ENCODE data around the gene C1orf146.
"Not testable (repeated sequence)": the region's sequence is repeated elsewhere in the genome, so short reads cannot be mapped to it uniquely, and the experiment has no call there.

C1orf146 gene, protein sequence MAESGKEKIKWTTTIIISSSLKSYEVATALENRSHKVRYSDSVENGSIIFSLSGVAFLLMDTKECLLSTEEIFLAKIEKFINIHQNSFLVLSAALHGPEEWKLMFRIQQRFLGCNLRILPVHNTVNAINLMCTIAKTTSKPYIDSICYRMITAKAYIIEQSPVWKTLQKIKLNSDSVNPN

DNA sequence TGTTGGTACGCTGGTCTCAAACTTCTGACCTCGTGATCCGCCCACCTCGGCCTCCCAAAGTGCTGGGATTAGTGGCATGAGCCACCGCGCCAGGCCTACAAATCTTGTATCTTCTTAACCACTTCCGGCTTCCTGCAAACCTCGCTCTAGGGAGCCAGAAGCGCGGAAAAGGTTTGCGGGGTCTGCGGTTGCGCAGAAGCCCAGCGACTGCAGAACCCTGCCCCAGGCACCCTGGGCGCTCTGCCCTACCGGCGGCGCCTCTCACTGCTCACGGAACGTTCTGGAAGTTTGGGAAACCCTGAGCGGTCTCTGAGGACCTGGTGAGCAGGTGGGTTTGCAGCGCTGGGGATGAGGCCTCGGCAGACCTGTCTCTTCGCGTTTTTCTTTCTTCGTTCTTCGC is at the start of gene C1orf146:
Gene C1orf146 (plus strand): TSS at position 195 of the 400 bp plus-strand sequence. CDS start 13,506 bp downstream, outside the sequence.
- DNase-seq, result no peak

DNA sequence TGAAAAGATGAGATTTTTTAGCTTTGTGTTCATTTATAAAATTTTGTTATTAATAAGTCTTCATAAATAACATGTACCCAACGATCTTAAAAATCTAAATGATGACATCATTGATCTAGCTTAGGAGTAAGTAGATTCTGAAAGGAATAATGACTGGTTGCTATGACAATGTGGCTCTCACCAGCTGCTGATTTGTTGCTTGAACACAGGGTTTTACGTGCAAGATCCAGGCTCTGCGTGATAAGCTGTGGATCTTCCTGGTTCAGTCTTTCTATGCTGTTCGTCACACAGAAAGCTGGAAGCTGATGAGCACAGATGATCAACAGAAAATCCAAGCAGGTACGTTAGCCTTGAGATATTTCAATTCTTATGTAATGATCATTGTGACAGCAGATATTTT is 49.1 kb upstream of the C1orf146 start:
- DNase-seq, result no peak

DNA sequence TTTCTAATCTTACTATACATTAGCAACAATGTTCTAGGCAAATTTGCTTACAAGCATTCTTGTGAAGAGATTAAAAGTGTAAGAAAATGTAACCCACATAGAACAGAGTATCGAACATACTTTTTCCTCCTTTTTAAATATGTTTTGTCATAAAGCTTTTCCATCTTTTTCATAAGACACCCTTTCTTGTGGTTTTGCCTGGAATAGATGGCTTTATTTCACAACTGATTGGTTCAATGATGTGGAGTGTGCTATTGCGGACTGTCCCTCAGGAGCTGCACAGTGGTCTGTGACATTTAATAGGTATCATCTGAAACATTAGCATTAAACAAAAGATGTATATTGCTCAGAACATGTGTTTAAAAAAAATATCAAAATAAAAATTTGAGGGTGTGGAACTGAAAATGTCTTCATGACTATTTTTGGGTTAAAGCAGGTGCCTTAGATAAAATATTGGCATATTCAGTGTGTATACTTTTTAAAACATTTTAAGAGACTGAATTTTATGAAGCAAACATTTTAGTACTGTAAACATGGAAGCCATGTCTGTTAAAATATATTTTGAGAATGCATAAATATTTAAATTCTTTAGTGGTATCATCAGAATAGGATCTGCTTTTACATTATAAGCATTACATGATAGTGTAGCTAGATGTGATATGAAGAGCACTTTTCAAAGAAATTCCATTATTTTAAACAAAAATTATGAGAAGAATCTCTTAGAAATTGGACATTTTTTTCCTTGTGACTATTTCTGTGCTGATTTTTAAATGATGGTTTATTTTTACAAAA is 48.3 kb upstream of the C1orf146 start:
- DNase-seq, result no peak

DNA sequence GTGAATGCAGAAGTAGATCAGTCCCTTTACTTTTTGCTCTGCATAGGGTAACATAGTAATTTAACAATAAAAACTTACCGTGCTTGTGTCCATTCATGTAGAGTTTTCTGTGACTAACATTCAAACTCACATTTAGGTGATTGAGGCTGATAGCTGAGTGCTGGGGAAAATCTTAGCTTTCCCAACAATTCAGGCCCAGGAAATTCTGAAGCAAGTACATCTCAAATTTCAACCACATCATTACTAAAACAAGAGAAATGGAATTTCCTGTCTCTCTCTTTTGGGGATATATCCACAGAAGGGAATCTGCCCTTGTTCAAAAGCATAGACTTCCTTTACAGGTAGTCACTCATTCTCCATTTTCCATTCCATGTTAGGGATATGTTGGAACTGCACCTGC is 33.1 kb upstream of the C1orf146 start:
- no peak for DNase-seq

DNA sequence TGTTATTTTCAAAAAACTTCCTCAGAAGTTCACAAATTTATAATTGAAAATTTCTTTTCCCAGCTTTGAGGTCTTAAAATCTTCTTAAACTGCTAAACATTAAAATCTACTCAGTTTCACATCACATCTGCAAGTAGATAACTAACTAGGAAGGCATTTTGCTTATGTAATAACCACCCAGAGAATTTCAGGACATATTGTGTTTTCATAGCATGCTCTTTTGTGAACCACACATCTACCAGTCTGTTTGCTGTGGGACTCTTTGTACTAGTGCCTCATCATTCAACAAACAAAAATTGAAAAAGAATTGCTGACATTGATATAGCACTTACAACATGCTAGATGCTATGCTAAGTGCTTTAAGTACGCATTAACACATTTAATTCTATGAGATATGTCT is 31.6 kb upstream of the C1orf146 start:
- no peak for DNase-seq

DNA sequence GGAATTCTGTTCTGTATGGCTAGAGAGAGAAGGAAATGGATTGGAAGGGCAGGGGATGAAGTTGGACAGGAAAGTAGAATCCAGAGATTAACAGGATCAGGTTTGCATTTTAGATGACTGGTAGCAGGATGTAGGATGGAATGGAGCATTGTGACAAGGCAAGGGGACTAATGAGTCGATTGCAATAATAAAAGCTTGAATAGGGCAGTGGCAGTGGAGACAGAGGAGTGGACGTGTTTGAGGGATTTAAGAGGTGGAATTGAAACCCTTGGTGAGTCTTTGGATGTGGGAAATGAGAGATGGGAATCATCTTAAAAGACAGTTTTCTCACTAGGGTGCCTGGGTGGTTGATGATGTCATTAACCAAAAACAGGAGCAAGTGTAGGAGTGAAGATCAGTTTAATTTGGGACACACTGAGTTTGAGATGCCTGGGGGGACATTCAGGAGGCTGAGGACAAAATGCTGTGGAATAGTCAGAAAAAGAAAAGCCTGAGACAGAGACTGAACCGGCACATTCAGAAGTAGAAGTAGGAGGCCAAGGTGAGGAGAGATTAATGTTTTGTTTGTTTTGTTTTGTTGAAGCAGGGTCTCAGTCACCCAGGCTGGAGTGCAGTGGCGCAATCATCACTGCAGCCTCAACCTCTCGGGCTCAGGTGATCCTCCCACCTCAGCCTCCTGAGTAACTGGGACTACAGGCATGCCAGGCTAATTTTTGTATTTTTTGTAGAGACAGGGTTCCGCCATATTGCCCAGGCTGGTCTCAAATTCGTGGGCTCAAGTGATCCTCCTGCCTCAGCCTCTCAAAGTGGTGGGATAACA is 29.1 kb upstream of the C1orf146 start:
- no peak for DNase-seq

DNA sequence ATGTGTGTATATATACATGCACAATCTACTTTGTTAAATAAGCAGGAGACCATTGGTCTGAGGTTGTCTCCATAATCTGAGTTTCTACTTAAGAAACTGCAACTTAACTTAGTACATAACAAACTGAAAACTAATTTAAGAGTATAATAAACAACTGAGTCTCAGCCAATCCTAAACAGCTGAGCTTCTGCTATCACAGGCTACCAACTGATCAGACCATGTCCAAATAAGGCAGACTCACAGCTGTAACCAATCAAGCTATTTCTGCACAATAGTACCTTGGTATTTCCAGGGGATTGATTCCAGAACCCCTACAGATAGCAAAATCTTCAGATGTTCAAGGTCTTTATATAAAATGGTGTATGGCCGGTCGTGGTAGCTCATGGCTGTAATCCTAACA is 26.0 kb upstream of the C1orf146 start:
- DNase-seq, result no peak

DNA sequence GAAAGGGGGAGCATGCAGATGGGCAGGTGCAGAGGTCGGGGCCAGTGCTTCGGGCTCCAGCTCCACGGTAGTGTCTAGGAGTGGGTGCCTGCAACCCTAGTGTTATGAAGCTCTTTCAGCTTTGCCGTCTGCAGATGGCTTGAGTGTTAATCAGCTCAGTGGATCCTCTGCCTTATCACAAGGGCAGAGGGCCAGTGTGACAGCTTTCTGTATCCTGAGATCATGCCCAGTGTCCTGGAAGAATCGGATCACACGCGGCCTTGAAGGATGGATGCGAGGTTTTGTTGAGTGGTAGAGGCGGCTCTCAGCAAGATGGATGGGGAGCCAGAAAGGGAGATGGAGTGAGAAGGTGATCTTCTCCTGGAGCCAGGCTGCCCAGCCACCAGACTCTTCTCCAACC is 25.5 kb upstream of the C1orf146 start:
- DNase-seq, result no peak

DNA sequence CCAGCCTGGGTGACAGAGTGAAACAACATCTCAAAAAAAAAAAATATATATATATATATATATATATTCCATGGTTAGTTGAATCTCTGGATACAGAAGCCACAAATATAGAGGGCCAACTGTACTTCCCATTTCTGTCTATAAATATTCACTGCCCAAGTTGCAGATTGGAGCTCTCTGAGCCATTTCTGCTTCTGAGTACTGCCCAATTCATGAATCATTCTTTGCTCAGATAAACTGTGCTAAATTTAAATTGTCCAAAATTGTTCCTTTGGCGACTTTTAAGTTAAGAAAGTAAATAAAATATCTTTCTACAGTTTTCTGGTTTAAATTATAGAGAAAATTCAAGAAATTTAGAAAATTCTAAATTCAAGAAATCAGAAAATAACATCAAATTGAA is 23.2 kb upstream of the C1orf146 start:
- no peak for DNase-seq

DNA sequence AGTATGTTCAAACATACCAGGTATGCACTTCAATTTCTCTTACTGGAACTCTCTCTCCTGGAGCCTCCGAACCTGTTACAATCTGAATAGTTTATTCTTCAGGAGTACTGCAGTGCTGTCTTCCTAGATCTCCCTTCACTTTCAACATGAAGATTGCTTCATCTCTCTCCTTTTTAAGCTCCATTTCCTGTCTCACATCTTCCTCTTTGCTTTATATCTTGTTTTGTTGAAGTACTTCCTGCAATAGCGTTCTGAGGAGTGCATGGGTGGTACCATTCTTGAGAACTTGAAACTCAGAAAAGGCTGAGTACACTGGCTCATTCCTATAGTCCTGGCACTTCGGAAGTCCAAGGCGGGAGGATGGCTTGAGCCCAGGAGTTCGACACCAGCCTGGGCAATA is 15.7 kb upstream of the C1orf146 start:
- no peak for DNase-seq

DNA sequence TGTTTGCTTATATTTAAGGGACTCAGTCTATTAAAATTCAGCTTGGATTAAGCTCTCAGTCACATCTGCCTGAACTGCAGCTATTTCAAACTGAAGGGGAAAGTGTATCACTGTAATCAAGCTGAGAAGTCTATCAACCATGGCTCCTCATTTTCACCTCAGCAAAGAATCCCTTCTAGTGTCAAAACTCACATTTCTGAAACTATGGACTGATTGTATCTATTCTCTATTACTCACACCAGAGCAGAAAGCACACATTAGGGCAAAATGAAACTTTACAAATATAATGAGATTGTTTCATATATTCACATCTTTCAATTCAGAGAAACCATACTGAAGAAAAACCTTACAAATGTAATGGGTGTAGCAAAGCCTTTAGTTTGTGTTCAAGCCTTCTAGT is 14.6 kb upstream of the C1orf146 start:
- DNase-seq, result no peak

DNA sequence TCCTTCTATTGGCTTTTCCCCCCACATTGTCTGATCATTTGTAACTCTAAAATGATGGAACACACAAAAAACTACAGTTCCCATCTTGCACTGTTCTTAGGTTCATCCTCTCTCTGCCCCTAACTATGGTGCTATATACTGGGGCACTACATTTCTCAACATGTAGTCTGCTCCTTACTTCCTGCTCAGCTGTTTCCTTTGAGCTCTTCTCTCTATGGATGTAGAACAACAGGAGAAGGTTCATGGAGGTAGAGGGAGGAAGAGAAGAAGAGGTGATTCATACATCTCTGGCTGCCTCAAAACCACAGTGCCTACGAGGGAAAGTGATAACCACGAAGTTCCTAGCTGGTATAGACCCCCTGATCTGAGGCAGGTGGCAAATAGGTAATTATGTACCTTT is 7.0 kb upstream of the C1orf146 start:
- no peak for DNase-seq

DNA sequence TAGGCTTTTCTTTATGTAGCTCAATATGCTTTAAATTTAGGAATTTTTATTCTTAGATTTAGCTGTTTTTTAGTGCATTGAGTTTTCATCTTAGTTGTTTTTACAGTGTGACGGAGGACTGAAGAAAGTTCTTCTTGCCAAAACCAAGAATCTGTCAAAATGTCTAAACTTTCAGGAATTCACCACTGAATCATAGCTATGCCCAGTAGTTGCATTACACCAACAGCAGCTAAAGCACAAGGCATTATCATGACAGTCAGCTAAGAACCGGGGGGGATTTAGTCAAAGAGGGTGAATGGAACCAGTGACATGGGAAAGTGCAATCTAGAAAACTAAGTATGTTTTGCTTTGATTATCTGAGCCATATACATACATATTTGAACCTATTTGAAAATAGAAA is 6.5 kb upstream of the C1orf146 start:
- no peak for DNase-seq

DNA sequence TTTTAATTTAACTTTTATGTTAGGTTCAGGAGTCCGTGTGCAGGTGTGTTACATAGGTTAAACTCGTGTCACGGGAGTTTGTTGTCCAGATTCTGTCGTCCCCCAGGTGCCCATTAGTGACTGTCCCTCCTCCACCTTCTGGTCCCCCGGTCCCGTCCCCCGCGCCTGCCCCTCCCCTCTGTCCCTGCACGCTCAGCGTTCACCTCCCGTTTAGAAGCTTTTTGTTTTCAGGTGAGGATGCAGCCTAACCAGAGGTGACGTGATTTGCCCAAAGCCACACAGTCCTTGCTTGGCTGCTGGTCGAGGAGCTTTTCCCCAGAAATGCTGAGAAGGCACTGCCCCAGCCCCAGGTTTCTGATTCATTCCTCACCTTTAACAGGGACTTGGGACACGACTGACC is 844 bp downstream of the C1orf146 start:
- DNase-seq, result no peak

DNA sequence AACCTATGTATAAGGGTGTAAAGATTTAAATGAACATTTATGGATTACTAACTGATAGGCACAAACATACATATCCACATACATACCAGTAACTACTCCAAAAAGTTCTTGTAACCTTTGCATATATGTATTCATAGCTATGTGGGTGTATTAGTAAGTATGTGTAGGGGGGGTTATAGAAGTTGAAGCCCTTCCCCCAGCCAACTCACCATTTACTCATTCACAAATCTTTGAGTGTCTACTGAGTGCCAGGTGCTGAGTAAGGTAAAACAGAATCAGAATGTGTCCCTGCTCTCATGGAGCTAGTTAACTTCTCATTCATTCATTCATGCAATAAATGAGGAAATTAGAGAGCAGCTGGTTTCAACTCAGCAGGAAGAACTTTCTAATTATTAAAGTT is 1.3 kb downstream of the C1orf146 start:
- DNase-seq, result no peak

DNA sequence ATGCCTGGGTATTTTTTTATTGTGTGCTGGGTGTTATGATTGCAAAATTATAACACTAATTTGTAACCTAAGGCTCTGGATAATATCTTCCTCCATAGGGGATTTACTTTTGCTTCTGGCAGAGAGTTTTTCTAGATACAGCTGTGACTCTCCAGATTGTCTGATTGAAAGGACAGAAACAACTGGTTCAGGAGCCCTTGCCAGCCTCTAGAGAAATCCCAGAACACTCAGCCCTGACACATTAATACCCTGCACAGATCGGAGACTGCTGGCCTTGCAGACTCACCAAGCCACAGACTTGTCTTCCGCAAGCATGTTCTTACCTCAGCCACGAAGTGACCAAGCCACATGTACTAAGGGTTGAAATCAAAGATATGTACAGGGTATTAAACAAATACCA is 10.7 kb downstream of the C1orf146 start:
- DNase-seq, result no peak

DNA sequence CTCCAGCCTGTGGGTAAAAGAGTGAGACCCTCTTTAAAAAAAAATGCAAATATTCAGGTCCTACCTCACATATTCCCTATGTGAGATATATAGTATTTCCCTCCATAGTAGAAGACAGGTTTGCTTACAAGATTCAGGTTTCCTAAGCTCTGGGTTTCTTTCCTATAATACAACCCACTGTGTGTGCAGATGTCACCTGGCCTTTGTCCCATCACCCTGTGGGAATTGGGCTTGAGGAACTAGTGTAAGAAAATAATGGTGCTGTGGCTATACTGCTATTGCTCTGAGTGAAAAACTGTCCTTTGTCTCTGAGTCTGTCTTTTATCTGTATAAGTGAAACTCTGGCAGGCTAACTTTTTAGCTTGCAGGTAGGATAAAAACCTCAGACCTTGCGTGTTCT is 13.0 kb downstream of the C1orf146 start:
- DNase-seq, result no peak

DNA sequence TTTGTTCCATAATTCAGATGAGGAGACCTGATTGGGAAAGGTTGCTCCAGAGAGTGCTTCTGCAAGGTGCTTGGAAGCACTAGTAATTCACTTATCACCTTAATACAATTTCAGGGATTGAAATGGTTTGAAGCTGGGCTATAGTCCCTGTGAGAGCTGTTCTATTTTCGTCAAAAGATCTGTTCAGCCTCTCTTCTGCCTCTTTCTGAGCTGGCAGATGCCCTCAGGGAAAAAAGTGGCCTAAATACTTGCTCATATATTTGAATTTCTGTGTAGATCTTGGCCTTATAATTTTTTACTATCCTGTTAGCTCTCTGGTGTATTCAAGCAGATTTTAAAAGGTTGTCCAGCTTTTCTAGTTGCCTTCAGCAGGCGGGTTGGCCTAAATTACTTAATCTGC is 22.3 kb downstream of the C1orf146 start:
- DNase-seq, result no peak

DNA sequence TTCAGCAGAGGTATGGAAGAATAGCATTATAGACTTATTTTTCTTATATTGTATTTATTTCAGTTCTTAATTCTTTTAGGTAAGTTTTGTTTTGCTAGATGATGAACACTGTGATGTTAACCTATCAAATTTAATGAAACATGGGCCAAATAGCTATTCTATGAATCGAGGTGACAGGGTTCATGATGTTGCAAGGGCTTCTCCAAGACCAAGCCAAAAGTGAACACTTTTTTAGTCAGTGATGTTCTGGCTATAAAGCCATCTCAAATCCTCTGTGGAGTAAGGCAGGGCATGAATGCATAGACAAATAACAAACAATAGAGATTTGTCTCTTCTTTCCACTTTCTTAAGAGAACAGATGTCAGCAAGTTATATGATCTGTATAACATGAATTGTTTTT is 26.7 kb downstream of the C1orf146 start:
- no peak for DNase-seq

DNA sequence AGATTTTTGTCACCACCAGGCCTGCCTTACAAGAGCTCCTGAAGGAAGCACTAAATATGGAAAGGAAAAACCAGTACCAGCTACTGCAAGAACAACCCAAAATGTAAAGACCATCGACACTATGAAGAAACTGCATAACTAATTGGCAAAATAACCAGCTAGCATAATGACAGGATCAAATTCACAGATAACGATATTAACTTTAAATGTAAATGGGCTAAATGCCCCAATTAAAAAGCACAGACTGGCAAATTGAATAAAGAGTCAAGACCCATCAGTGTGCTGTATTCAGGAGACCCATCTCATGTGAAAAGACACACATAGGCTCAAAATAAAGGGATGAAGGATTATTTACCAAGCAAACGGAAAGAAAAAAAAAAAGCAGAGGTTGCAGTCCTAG is 37.0 kb downstream of the C1orf146 start:
- DNase-seq, result not testable (repeated sequence)

DNA sequence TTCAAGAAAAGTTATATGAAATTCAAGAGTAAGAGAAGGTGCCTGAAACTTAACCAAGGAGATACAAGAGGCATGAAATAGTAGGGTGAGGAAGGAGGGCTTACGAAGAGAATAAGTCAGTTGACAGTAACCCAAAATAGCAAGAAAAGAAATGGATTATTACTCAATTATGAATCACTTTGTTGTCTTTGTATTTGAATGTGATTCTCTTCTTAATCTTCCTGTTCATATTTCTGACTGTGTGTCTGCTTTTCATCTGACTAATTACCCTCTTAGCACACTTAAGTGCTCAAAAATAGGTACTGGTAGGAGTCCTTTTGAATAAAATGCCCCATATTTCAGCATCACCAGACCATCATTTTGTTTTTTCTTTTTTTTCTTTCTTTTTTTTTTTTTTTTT is 41.6 kb downstream of the C1orf146 start:
- no peak for DNase-seq

DNA sequence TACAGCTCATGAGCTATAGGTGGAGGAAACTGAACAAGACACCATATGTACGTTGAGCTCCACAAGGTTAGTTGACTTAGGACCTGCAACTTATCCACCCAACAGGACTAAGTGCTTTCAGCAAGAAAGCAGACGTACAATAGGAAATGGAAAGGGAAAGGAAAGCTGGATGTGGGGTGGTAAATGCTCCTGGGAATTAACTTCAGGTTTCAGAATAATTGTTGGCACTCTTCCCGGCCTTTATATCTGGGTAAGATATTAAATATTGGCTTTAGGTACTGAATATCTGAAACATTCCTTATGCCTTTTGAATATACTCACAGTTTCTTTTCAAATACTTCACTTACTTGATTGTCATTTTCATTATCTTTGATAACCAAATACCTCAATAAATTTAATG is 44.8 kb downstream of the C1orf146 start:
- DNase-seq, result no peak

DNA sequence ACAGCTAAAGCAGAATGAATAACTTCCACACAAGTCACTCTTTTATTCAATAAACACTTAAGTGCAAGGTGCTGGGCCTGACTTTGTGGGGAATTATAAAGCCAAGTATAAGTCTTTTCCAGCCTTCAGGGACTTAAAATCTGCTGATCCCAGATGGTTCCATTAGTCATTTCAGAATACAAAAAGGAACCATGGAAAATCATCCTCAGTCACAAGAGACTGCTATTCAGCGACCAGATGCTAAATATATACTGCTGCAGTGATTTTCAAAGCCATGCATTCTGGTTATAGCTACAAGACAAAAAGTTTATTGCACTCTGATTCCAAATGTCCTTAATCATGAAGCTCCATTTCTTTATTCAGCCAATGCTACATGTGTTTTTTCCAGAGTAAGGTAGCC is 55.3 kb downstream of the C1orf146 start:
- no peak for DNase-seq

DNA sequence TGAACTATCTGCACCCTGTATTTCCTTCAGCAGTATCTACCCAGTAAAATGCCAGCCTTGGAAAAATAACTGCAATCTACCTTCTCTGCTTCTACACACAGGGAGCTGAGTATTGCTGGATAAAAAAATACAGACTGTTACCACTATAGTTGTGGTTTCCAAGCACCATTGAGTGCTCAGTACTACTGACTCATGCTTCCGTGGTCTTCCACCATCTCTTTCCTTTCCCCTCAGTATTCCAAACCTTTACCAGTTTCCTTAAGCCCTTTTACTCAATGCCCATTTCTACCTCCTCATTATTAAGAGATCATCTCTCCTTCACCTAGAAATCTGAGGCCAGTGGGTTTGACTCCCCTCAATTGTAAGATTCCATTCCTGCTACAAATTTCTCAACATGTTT is 57.2 kb downstream of the C1orf146 start:
- DNase-seq, result no peak
